HepG2 (cell line): ENCODE data around the gene ANKRD11. TPM values are rescaled to one million over a fixed set of nuclear protein-coding genes. Genes with fewer than 3 reads are reported as not detected.

ENCODE experiments used
- ATAC-seq: fragments of 200-7000 bp; cut with Tn5 transposase; 3 replicates; pipeline ENCODE4 v1.9.1; 2020; ENCODE audit warnings: mild to moderate bottlenecking, moderate library complexity
- BruUV-seq: library from RNA; stranded (reverse); fragments of 400-500 nt; replicated peaks from 2 replicates; lab custom pipeline; 2021; lab: Mats Ljungman, UMichigan
- CTCF ChIA-PET: fragments of 300-600 bp; formaldehyde crosslinking; extraction: SDS; loops from one replicate; lab custom pipeline; 2021; ENCODE audit warnings: low total read pairs, inconsistent platforms, low intra/inter-chr PET ratio; lab: Yijun Ruan, JAX
- POLR2A ChIA-PET: fragments of 350-600 bp; sonication (Branson Sonifier 250); formaldehyde crosslinking; loops from one replicate; lab custom pipeline; 2020; ENCODE audit warnings: antibody characterized with exemption, inconsistent platforms; lab: Yijun Ruan, JAX
- DNase-seq: peaks from one replicate; pipeline ENCODE4 v3.0.0-alpha.2; 2015; ENCODE audit warnings: low spot score
- FAIRE-seq: peaks from 3 replicates; lab custom pipeline; 2011; peaks lifted over from hg19 to GRCh38; lab: Jason Lieb, UNC
- H2AFZ ChIP-seq: one replicate; pipeline ENCODE4 v1.6.1; 2011; ENCODE audit warnings: low read length, inconsistent platforms
- H3K27ac ChIP-seq: fragments of 300-600 bp; 3 replicates; pipeline ENCODE4 v1.8.0; 2011; ENCODE audit warnings: mixed run types, mild to moderate bottlenecking, mixed read lengths, low read length, inconsistent platforms; ENCODE audit not compliant: insufficient read depth; ENCODE audit errors: extremely low read length
- H3K27me3 ChIP-seq, 2 experiments: fragments of 200-600 bp in 1 of 2; 2 replicates in 1 of 2; 3 replicates in 1 of 2; pipeline versions ENCODE4 v1.6.0 to v1.8.0; 2011; ENCODE audit warnings: low read length in 2 of 2, mild to moderate bottlenecking in 2 of 2, moderate library complexity in 2 of 2, inconsistent platforms in 1 of 2; ENCODE audit not compliant: insufficient read depth in 2 of 2, control insufficient read depth in 1 of 2
- H3K36me3 ChIP-seq, 2 experiments: fragments of 200-600 bp in 1 of 2; replicated peaks in 1 of 2; 2 replicates in 1 of 2; 3 replicates in 1 of 2; pipeline versions ENCODE4 v1.5.1 to v1.8.0; 2011; ENCODE audit warnings: low read length in 2 of 2, inconsistent platforms in 1 of 2; ENCODE audit not compliant: insufficient read depth in 2 of 2, control insufficient read depth in 1 of 2
- H3K4me1 ChIP-seq: 2 replicates; pipeline ENCODE4 v1.5.1; 2012; ENCODE audit warnings: low read length, inconsistent platforms; ENCODE audit not compliant: insufficient read depth
- H3K4me2 ChIP-seq: 2 replicates; pipeline ENCODE4 v1.6.0; 2011; ENCODE audit warnings: low read depth, low read length, inconsistent platforms
- H3K4me3 ChIP-seq, 3 experiments: fragments of 200-600 bp in 1 of 3; sonication (generic), shearing (Covaris generic) in 1 of 3; replicated peaks in 1 of 3; 2 replicates each; pipeline ENCODE4 v1.5.1; 2011 to 2016; ENCODE audit warnings: low read length in 3 of 3, inconsistent platforms in 2 of 3, low read depth in 2 of 3, mild to moderate bottlenecking in 2 of 3, control low read depth in 1 of 3, mixed read lengths in 1 of 3; ENCODE audit not compliant: insufficient read depth in 1 of 3
- H3K79me2 ChIP-seq: one replicate; pipeline ENCODE4 v1.6.1; 2011; ENCODE audit warnings: low read length, inconsistent platforms; ENCODE audit not compliant: insufficient read depth
- H3K9ac ChIP-seq: 2 replicates; pipeline ENCODE4 v1.6.0; 2011; ENCODE audit warnings: mild to moderate bottlenecking, low read depth, low read length, inconsistent platforms; ENCODE audit not compliant: insufficient read depth
- H3K9me3 ChIP-seq: 2 replicates; pipeline ENCODE4 v1.5.1; 2012; ENCODE audit warnings: mild to moderate bottlenecking, low read length
- H4K20me1 ChIP-seq: 2 replicates; pipeline ENCODE4 v1.6.0; 2011; ENCODE audit warnings: inconsistent platforms, mild to moderate bottlenecking, low read length, moderate library complexity; ENCODE audit not compliant: insufficient read depth
- SRY ChIP-seq: sonication (generic); formaldehyde crosslinking; IDR thresholded peaks from 2 replicates; pipeline ENCODE4 v1.8.0; 2022; ENCODE audit warnings: mild to moderate bottlenecking, missing genetic modification reagents
- TBX2 ChIP-seq: sonication (generic); formaldehyde crosslinking; IDR thresholded peaks from 2 replicates; pipeline ENCODE4 v1.5.0; 2020; ENCODE audit warnings: missing genetic modification reagents, mild to moderate bottlenecking, borderline replicate concordance
- ZNF557 ChIP-seq: sonication (generic); formaldehyde crosslinking; IDR thresholded peaks from 2 replicates; pipeline ENCODE4 v1.4.0; 2020; ENCODE audit warnings: missing genetic modification reagents
- WGBS: methylation state at CpG from one replicate; pipeline ENCODE4 v1.1.6; 2017; ENCODE audit warnings: low lambda C conversion rate; 5-methylcytosine and 5-hydroxymethylcytosine counted together
- in situ Hi-C: cut with HindIII; loops from 2 replicates; pipeline ENCODE4 v1.10.0; 2017; ENCODE audit warnings: low pct_unique_long_range_greater_than_20kb; ENCODE audit not compliant: extremely low pct_ligation_motif_present
- intact Hi-C: fragments of 100-400 bp; cut with micrococcal nuclease; formaldehyde crosslinking; loops from one replicate; pipeline ENCODE4 v1.10.0; 2022; ENCODE audit not compliant: unreplicated experiment
- polyA plus RNA-seq, 8 experiments: library from polyadenylated mRNA; depleted of rRNA in 3 of 8; stranded (reverse) in 7 of 8; unstranded in 1 of 8; fragments of >200 nt; fragmentation: Illumina TruSeq in 4 of 8; extraction: Trizol in 4 of 8; gene quantifications; 2 replicates each; pipeline versions ENCODE4 v1.2.1 to v1.2.3, GENCODE V29; 2011 to 2016; ENCODE audit warnings: low read depth in 4 of 8, missing spikeins in 1 of 8, mixed read lengths in 1 of 8; ENCODE audit not compliant: insufficient read depth in 1 of 8
- total RNA-seq, 5 experiments: library from RNA; depleted of rRNA; stranded (reverse); fragments of >200 nt; fragmentation: Illumina TruSeq; extraction: Trizol; gene quantifications; 2 replicates each; pipeline ENCODE4 v1.2.3, GENCODE V29; 2016; ENCODE audit warnings: low read depth in 1 of 5
- TF ChIP-seq, protein P1 (sequence below): sonication (generic); formaldehyde crosslinking; IDR thresholded peaks from 2 replicates; pipeline ENCODE4 v1.5.1; 2020; ENCODE audit warnings: mild to moderate bottlenecking, missing genetic modification reagents, moderate library complexity

ANKRD11 gene
- total and polyA plus RNA-seq, 2 of the 13 experiments (the other 11 are each of a cell fraction or from before 2014, with no cell fraction given) = 21.4 to 38.4 TPM

DNA sequence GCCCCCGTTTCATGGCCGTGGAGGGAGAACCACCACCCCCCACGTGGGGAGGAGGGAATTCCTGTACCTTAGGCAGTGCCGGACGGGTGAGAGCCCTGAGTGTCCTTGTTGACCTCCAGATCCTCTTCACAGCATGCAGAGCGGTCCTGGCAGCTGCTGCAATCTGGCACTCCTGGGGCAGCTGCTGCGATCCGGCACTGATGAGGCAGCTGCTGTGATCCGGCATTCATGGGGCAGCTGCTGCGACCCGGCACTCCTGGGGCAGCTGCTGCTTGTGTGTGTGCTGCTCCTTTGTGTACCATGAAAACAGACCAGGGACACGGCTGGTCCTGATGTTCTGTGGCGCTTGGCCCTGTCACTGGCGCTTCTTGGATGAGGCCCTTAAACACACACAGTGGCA lies 260.1 kb downstream of the ANKRD11 start:
- DNase-seq = no peak
- in situ Hi-C loops (no loop called here), intact Hi-C loops (no loop called here)
- Histone ChIP-seq H2AFZ (no peak overlapping the region), H3K27me3 (no peaks in the 10 kb centered on the region), H3K4me2 (no peak overlapping the region), H3K79me2 (no peaks in the 10 kb centered on the region), H3K27ac (no peak overlapping the region), H3K36me3 (peaks cover 37 to 54% of the 10 kb centered on the region in 2 experiments), H4K20me1 (no peaks in the 10 kb centered on the region), H3K9me3 (no peaks in the 10 kb centered on the region), H3K4me1 (peaks cover 27% of the 10 kb centered on the region), H3K9ac (no peak overlapping the region), H3K4me3 (no peak overlapping the region)
- ChIA-PET CTCF (no interaction called here), POLR2A (interaction anchor here (1.9 kb wide), 1 partner anchor 10 kb away, joined by 8 read pairs; no protein-coding TSS in a partner anchor)
- WGBS = 92% methylated on average over 11 of the region's 14 CpGs
- TF ChIP-seq, protein P1, sequence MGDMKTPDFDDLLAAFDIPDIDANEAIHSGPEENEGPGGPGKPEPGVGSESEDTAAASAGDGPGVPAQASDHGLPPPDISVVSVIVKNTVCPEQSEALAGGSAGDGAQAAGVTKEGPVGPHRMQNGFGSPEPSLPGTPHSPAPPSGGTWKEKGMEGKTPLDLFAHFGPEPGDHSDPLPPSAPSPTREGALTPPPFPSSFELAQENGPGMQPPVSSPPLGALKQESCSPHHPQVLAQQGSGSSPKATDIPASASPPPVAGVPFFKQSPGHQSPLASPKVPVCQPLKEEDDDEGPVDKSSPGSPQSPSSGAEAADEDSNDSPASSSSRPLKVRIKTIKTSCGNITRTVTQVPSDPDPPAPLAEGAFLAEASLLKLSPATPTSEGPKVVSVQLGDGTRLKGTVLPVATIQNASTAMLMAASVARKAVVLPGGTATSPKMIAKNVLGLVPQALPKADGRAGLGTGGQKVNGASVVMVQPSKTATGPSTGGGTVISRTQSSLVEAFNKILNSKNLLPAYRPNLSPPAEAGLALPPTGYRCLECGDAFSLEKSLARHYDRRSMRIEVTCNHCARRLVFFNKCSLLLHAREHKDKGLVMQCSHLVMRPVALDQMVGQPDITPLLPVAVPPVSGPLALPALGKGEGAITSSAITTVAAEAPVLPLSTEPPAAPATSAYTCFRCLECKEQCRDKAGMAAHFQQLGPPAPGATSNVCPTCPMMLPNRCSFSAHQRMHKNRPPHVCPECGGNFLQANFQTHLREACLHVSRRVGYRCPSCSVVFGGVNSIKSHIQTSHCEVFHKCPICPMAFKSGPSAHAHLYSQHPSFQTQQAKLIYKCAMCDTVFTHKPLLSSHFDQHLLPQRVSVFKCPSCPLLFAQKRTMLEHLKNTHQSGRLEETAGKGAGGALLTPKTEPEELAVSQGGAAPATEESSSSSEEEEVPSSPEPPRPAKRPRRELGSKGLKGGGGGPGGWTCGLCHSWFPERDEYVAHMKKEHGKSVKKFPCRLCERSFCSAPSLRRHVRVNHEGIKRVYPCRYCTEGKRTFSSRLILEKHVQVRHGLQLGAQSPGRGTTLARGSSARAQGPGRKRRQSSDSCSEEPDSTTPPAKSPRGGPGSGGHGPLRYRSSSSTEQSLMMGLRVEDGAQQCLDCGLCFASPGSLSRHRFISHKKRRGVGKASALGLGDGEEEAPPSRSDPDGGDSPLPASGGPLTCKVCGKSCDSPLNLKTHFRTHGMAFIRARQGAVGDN (CRISPR knock-in tag) = 0 out of 2 replicates have a peak, but pooled peaks have one; percentile 14
- TF ChIP-seq ZNF557 = no peak
- no peak for FAIRE-seq
- ATAC-seq = no peak
- no TSS peak for BruUV-seq

DNA sequence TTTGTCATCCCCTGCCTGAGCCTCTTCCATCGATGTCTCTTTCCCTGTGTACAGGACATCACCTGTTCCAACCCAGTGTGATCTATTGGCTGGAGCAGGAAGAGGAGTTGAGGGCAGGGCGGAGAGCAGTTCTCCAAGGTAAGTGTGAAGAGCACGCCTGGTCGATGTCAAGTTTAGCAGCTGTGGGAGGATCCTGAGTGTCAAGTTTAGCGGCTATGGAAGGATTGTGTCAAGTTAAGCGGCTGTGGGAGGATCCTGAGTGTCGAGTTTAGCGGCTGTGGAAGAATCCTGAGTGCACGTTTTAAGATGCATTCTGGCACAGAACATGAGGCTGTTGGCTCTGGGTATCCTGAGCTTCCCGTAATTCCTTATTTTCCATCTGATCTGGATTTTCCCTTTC lies 265.7 kb downstream of the ANKRD11 start:
- no peaks in the 10 kb centered on the region for H3K27me3 ChIP-seq
- no peaks in the 10 kb centered on the region for H3K4me1 ChIP-seq
- CTCF ChIA-PET = no interaction called here
- 95% methylated on average over 10 of the region's 10 CpGs for WGBS
- no TSS peak for BruUV-seq
- no peaks in the 10 kb centered on the region for H3K9me3 ChIP-seq
- no peaks in the 10 kb centered on the region for H3K79me2 ChIP-seq
- POLR2A ChIA-PET = no interaction called here
- no peak overlapping the region for H3K4me3 ChIP-seq
- no peaks in the 10 kb centered on the region for H4K20me1 ChIP-seq
- DNase-seq (no peak), FAIRE-seq (no peak), ATAC-seq (no peak)
- no peak overlapping the region for H3K9ac ChIP-seq
- intact Hi-C loops = no loop called here
- in situ Hi-C loops = no loop called here
- no peak for TF ChIP-seq TBX2 (CRISPR knock-in tag)
- TF ChIP-seq SRY (CRISPR knock-in tag) = no peak
- no peak overlapping the region for H3K4me2 ChIP-seq
- no peak overlapping the region for H3K27ac ChIP-seq
- no peak overlapping the region for H2AFZ ChIP-seq
- peaks cover 39 to 62% of the 10 kb centered on the region in 2 experiments for H3K36me3 ChIP-seq
